ENCODE measurements around the gene ALDH1A2.

The ALDH1A2 gene

GRCh38 chr15:57931570-57931969, 133.9 kb downstream of the ALDH1A2 start:
- no peak for DNase-seq

GRCh38 chr15:57927091-57927631, 138.3 kb downstream of the ALDH1A2 start:
- no peak for DNase-seq

GRCh38 chr15:57925650-57926049, 139.9 kb downstream of the ALDH1A2 start:
- no peak for DNase-seq

- DNase-seq, result no peak
Measured at GRCh38 chr15:57924598-57924997, 140.9 kb downstream of the ALDH1A2 start.

- DNase-seq, result no peak
Measured at GRCh38 chr15:57923750-57924149, 141.8 kb downstream of the ALDH1A2 start.

- DNase-seq, result no peak
Measured at GRCh38 chr15:57923306-57923705, 142.2 kb downstream of the ALDH1A2 start.

GRCh38 chr15:57922776-57923175, 142.7 kb downstream of the ALDH1A2 start:
- DNase-seq, result no peak

- no peak for DNase-seq
Measured at GRCh38 chr15:57921371-57921770, 144.1 kb downstream of the ALDH1A2 start.

- DNase-seq, result no peak
Measured at GRCh38 chr15:57920911-57921310, 144.6 kb downstream of the ALDH1A2 start.

- DNase-seq, result no peak
Measured at GRCh38 chr15:57919754-57920153, 145.8 kb downstream of the ALDH1A2 start.

GRCh38 chr15:57917998-57918397, 147.5 kb downstream of the ALDH1A2 start:
- DNase-seq, result no peak

GRCh38 chr15:57916695-57917094, 148.8 kb downstream of the ALDH1A2 start:
- DNase-seq, result no peak

- no peak for DNase-seq
Measured at GRCh38 chr15:57915827-57916531, 149.5 kb downstream of the ALDH1A2 start.

GRCh38 chr15:57914350-57915055, 151.0 kb downstream of the ALDH1A2 start:
- DNase-seq, result no peak

- DNase-seq, result no peak
Measured at GRCh38 chr15:57911247-57911646, 154.3 kb downstream of the ALDH1A2 start.

GRCh38 chr15:57910672-57911071, 154.8 kb downstream of the ALDH1A2 start:
- no peak for DNase-seq

GRCh38 chr15:57909388-57909787, 156.1 kb downstream of the ALDH1A2 start:
- no peak for DNase-seq

GRCh38 chr15:57903626-57904025, 161.9 kb downstream of the ALDH1A2 start:
- no peak for DNase-seq
